SU-DHL-6 (cell line): ENCODE data around the gene TLE6.
"Not testable (repeated sequence)": the region's sequence is repeated elsewhere in the genome, so short reads cannot be mapped to it uniquely, and the experiment has no call there.

ENCODE experiments used
- H2AFZ ChIP-seq: fragments of 200-600 bp; sonication (generic); 2 replicates; pipeline ENCODE4 v1.6.1; 2014; ENCODE audit warnings: low read depth, mild to moderate bottlenecking, moderate library complexity, mixed read lengths, antibody characterized with exemption, low read length; ENCODE audit not compliant: severe bottlenecking
- H3F3A ChIP-seq: fragments of 200-600 bp; shearing (Covaris generic); 2 replicates; pipeline ENCODE4 v1.6.0; 2016; ENCODE audit warnings: antibody characterized with exemption, mild to moderate bottlenecking; ENCODE audit not compliant: insufficient read depth
- H3K27ac ChIP-seq: fragments of 200-600 bp; sonication (generic); 2 replicates; pipeline ENCODE4 v1.5.1; 2016; ENCODE audit warnings: low read depth, mild to moderate bottlenecking, low read length, moderate library complexity, mixed read lengths
- H3K27me3 ChIP-seq: fragments of 200-600 bp; sonication (generic), shearing (Covaris generic); 2 replicates; pipeline ENCODE4 v1.6.0; 2014; ENCODE audit warnings: mild to moderate bottlenecking, low read length
- H3K36me3 ChIP-seq: fragments of 200-600 bp; sonication (generic); 2 replicates; pipeline ENCODE4 v1.6.1; 2014; ENCODE audit warnings: mild to moderate bottlenecking, low read length, mixed read lengths
- H3K4me2 ChIP-seq: fragments of 300-600, 200-600 bp; shearing (Covaris generic), sonication (generic); 2 replicates; pipeline ENCODE4 v1.6.0; 2014; ENCODE audit warnings: low read length, low read depth, mild to moderate bottlenecking; ENCODE audit not compliant: poor library complexity, severe bottlenecking
- H3K4me3 ChIP-seq: fragments of 200-600 bp; sonication (generic); 2 replicates; pipeline ENCODE4 v1.5.1; 2014; ENCODE audit warnings: antibody characterized with exemption, low read length, mild to moderate bottlenecking, mixed read lengths; ENCODE audit not compliant: insufficient read depth, poor library complexity, severe bottlenecking
- H3K79me2 ChIP-seq: fragments of 200-600 bp; sonication (generic); 2 replicates; pipeline ENCODE4 v1.6.1; 2014; ENCODE audit warnings: mild to moderate bottlenecking, low read length, moderate library complexity; ENCODE audit not compliant: insufficient read depth
- H3K9ac ChIP-seq: fragments of 200-600 bp; sonication (generic); 2 replicates; pipeline ENCODE4 v1.7.0; 2014; ENCODE audit warnings: mild to moderate bottlenecking, low read length
- H3K9me2 ChIP-seq: fragments of 200-600 bp; sonication (generic); replicated peaks from 2 replicates; pipeline ENCODE4 v1.6.1; 2014; ENCODE audit warnings: low read length; ENCODE audit not compliant: insufficient read depth
- H3K9me3 ChIP-seq: fragments of 200-600 bp; sonication (generic); 2 replicates; pipeline ENCODE4 v1.6.1; 2014; ENCODE audit warnings: low read length, mixed read lengths; ENCODE audit not compliant: insufficient read depth
- H4K20me1 ChIP-seq: fragments of 200-600 bp; sonication (generic); 2 replicates; pipeline ENCODE4 v1.6.1; 2014; ENCODE audit warnings: low read depth, mild to moderate bottlenecking, antibody characterized with exemption, low read length, moderate library complexity, mixed read lengths
- CTCF ChIP-seq: fragments of 200-600 bp; sonication (generic); IDR thresholded peaks from one replicate; pipeline ENCODE4 v1.5.1; 2017; ENCODE audit warnings: antibody characterized with exemption, mild to moderate bottlenecking, low read length, moderate library complexity; ENCODE audit not compliant: insufficient read depth, poor library complexity, severe bottlenecking
- EZH2phosphoT487 ChIP-seq: fragments of 200-600 bp; sonication (generic), shearing (Covaris generic); conservative IDR thresholded peaks from 2 replicates; pipeline ENCODE4 v1.6.1; 2018; ENCODE audit warnings: mild to moderate bottlenecking, antibody characterized with exemption, low read length, moderate library complexity, mixed read lengths

TLE6 gene

GRCh38 chr19:3035542-3036118 is 58.3 kb downstream of the TLE6 start:
- no peaks in the 10 kb centered on the region for H3K9me3 ChIP-seq
- no peaks in the 10 kb centered on the region for H4K20me1 ChIP-seq
- H3K27me3 ChIP-seq = no peaks in the 10 kb centered on the region
- peak overlapping the region; percentile 74 for H3K4me3 ChIP-seq
- H3K4me2 ChIP-seq = peak overlapping the region; percentile 74
- peak overlapping the region; percentile 86 for H2AFZ ChIP-seq
- H3K36me3 ChIP-seq = no peaks in the 10 kb centered on the region
- H3K9ac ChIP-seq = peak overlapping the region; percentile 73
- TF ChIP-seq EZH2phosphoT487 (no peak), CTCF (no peak)
- no peaks in the 10 kb centered on the region for H3F3A ChIP-seq
- peak overlapping the region; percentile 59 for H3K27ac ChIP-seq
- H3K9me2 ChIP-seq = no peaks in the 10 kb centered on the region
- H3K79me2 ChIP-seq = no peaks in the 10 kb centered on the region

DNA sequence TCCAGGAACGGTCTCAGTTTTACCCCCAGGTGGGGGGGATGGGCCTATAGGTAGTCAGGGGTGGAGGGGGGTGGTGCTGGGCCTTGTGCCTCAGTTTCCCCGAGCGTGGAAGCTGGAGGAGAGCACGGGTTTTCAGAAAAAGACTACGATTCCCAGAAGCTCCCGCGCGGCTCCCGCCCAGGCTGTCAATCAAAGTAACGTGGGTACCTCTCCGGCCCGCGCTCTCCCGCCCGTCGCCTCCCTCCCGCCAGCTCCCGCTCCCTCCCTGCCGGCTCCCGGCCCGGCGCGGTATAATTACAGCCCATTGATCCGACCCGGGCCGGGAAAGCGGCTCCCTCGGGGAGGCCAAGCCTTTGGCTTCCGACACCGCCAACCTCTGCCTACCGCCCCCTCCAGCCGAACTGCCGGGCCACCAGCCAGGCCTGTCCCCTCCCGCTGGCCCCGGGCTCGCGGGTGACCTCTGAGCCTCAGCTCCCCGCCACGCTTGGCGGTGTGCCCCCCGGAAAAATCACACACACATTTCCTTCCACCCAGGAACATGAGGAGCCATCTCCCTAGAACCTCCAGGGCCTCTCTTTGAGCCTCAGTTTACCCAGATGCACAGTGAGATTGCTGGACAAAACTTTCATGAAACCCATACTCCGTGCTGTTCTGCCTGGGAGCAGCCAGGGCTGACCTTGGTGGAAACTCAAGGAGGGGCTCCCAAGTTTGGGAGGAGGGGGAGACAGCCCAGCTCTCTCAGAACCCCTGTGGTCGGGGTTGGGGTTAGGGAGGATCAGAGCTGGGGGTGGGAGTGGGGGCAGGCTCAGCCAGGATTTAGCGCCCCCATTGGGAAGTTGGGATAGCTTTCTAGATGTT is 59.0 kb downstream of the TLE6 start:
- H3K27ac ChIP-seq = peak overlapping the region; percentile 59
- H3K4me2 ChIP-seq = peak overlapping the region; percentile 74
- TF ChIP-seq EZH2phosphoT487 (no peak), CTCF (no peak)
- peak overlapping the region; percentile 73 for H3K9ac ChIP-seq
- H3K36me3 ChIP-seq = no peaks in the 10 kb centered on the region
- no peaks in the 10 kb centered on the region for H4K20me1 ChIP-seq
- H2AFZ ChIP-seq = peak overlapping the region; percentile 86
- no peaks in the 10 kb centered on the region for H3K79me2 ChIP-seq
- no peaks in the 10 kb centered on the region for H3K9me2 ChIP-seq
- no peaks in the 10 kb centered on the region for H3K27me3 ChIP-seq
- peak overlapping the region; percentile 74 for H3K4me3 ChIP-seq
- no peaks in the 10 kb centered on the region for H3F3A ChIP-seq
- H3K9me3 ChIP-seq = no peaks in the 10 kb centered on the region

GRCh38 chr19:3036977-3037544 is 59.7 kb downstream of the TLE6 start:
- peak overlapping the region; percentile 74 for H3K4me2 ChIP-seq
- H3K9me3 ChIP-seq, H4K20me1 ChIP-seq, H3K9me2 ChIP-seq, H3K36me3 ChIP-seq, H2AFZ ChIP-seq, H3K27me3 ChIP-seq, H3K9ac ChIP-seq, H3K4me3 ChIP-seq, H3K79me2 ChIP-seq, H3F3A ChIP-seq, H3K27ac ChIP-seq: not testable (repeated sequence)

GRCh38 chr19:3038214-3038613 is 60.9 kb downstream of the TLE6 start:
- TF ChIP-seq CTCF (no peak), EZH2phosphoT487 (no peak)
- H3K4me2 ChIP-seq = no peak overlapping the region
- no peak overlapping the region for H3K27ac ChIP-seq

More at GRCh38 chr19:3038214-3038613, 60.9 kb downstream of the TLE6 start:
- Histone ChIP-seq H3K27me3 (no peaks in the 10 kb centered on the region), H3K4me3 (no peak overlapping the region), H3F3A (no peaks in the 10 kb centered on the region), H3K36me3 (no peaks in the 10 kb centered on the region), H3K9me3 (no peaks in the 10 kb centered on the region), H4K20me1 (no peaks in the 10 kb centered on the region), H3K9me2 (no peaks in the 10 kb centered on the region), H3K9ac (no peak overlapping the region), H3K79me2 (no peaks in the 10 kb centered on the region), H2AFZ (no peak overlapping the region)
